GM18520 (cell line): ENCODE results near the gene MT1F.
"Not testable (repeated sequence)": the region's sequence is repeated elsewhere in the genome, so short reads cannot be mapped to it uniquely, and the experiment has no call there.

Experiments
- ATAC-seq: cut with Tn5 transposase; IDR thresholded peaks from one replicate; pipeline ENCODE4 v1.9.1; 2021; ENCODE audit not compliant: unreplicated experiment

The MT1F gene

GRCh38 chr16:56657555-56658326 is at the start of gene MT1F:
MT1F (plus strand) TSS chr16:56657959; CDS start chr16:56658059, 100 bp downstream.
- no peak for ATAC-seq

GRCh38 chr16:56608043-56608875 is 49.5 kb upstream of the MT1F start, which contains the start of gene MT2A:
MT2A (plus strand) TSS chr16:56608584; CDS start chr16:56608656, 72 bp downstream.
- peak; percentile 81 for ATAC-seq

GRCh38 chr16:56608876-56609462 is 48.8 kb upstream of the MT1F start:
- ATAC-seq: no peak

- no peak for ATAC-seq
Observed at GRCh38 chr16:56609463-56609921, 48.3 kb upstream of the MT1F start.

- no peak for ATAC-seq
Observed at GRCh38 chr16:56610017-56610608, 47.6 kb upstream of the MT1F start.

GRCh38 chr16:56610609-56611111 is 47.1 kb upstream of the MT1F start:
- ATAC-seq: no peak

- no peak for ATAC-seq
Observed at GRCh38 chr16:56611281-56611833, 46.4 kb upstream of the MT1F start.

- ATAC-seq: no peak
Observed at GRCh38 chr16:56613706-56614105, 44.1 kb upstream of the MT1F start.

- ATAC-seq: no peak
Observed at GRCh38 chr16:56614549-56614991, 43.2 kb upstream of the MT1F start.

- no peak for ATAC-seq
Observed at GRCh38 chr16:56615353-56615752, 42.4 kb upstream of the MT1F start.

- ATAC-seq: no peak
Observed at GRCh38 chr16:56616608-56617211, 41.0 kb upstream of the MT1F start.

GRCh38 chr16:56617212-56618085 is 40.3 kb upstream of the MT1F start:
- no peak for ATAC-seq

- no peak for ATAC-seq
Observed at GRCh38 chr16:56618138-56618537, 39.6 kb upstream of the MT1F start.

- no peak for ATAC-seq
Observed at GRCh38 chr16:56620339-56620897, 37.3 kb upstream of the MT1F start.

- ATAC-seq: not testable (repeated sequence)
Observed at GRCh38 chr16:56621665-56622445, 35.9 kb upstream of the MT1F start.

GRCh38 chr16:56623184-56623583 is 34.6 kb upstream of the MT1F start:
- ATAC-seq: not testable (repeated sequence)

GRCh38 chr16:56623637-56624036 is 34.1 kb upstream of the MT1F start:
- ATAC-seq: no peak
